Endothelial cell (in vitro differentiated cells): ENCODE data around the gene NATD1. TPM values are rescaled to one million over a fixed set of nuclear protein-coding genes. Genes with fewer than 3 reads are reported as not detected.

Source experiments
- DNase-seq: peaks from one replicate; pipeline ENCODE4 v3.0.0; 2021; ENCODE audit warnings: low spot score
- H3K27ac Mint-ChIP-seq: one replicate; pipeline ENCODE4 v1.8.0; 2021; ENCODE audit warnings: mixed read lengths, inconsistent platforms; ENCODE audit not compliant: unreplicated experiment
- H3K27me3 Mint-ChIP-seq: one replicate; pipeline ENCODE4 v1.8.0; 2021; ENCODE audit warnings: mild to moderate bottlenecking, moderate library complexity, mixed read lengths, inconsistent platforms; ENCODE audit not compliant: unreplicated experiment
- H3K36me3 Mint-ChIP-seq: one replicate; pipeline ENCODE4 v1.8.0; 2021; ENCODE audit warnings: mild to moderate bottlenecking, low read depth, mixed read lengths, inconsistent platforms; ENCODE audit not compliant: unreplicated experiment
- H3K4me1 Mint-ChIP-seq: one replicate; pipeline ENCODE4 v1.8.0; 2021; ENCODE audit warnings: mild to moderate bottlenecking, mixed read lengths, inconsistent platforms; ENCODE audit not compliant: unreplicated experiment
- H3K4me3 Mint-ChIP-seq: one replicate; pipeline ENCODE4 v1.8.0; 2021; ENCODE audit warnings: mild to moderate bottlenecking, mixed read lengths, inconsistent platforms; ENCODE audit not compliant: unreplicated experiment
- H3K9me3 Mint-ChIP-seq: one replicate; pipeline ENCODE4 v1.8.0; 2021; ENCODE audit warnings: mixed read lengths, inconsistent platforms; ENCODE audit not compliant: unreplicated experiment
- total RNA-seq: library from RNA; stranded (reverse); fragmentation: NEBNext Ultra II Directional; extraction: Animal tissue kit (Norgen Biotek cat#: 25700); gene quantifications from one replicate; pipeline ENCODE4 v1.2.1, GENCODE V29; 2021; ENCODE audit not compliant: unreplicated experiment
- TF ChIP-seq, protein P1 (sequence below): fragments of 200-600 bp; sonication (generic); IDR thresholded peaks from one replicate; pipeline ENCODE4 v1.5.0; 2021; ENCODE audit warnings: antibody characterized with exemption; ENCODE audit not compliant: unreplicated experiment

The NATD1 gene
- total RNA-seq, 1 donor from 2014 or later: 30.3 TPM

DNA sequence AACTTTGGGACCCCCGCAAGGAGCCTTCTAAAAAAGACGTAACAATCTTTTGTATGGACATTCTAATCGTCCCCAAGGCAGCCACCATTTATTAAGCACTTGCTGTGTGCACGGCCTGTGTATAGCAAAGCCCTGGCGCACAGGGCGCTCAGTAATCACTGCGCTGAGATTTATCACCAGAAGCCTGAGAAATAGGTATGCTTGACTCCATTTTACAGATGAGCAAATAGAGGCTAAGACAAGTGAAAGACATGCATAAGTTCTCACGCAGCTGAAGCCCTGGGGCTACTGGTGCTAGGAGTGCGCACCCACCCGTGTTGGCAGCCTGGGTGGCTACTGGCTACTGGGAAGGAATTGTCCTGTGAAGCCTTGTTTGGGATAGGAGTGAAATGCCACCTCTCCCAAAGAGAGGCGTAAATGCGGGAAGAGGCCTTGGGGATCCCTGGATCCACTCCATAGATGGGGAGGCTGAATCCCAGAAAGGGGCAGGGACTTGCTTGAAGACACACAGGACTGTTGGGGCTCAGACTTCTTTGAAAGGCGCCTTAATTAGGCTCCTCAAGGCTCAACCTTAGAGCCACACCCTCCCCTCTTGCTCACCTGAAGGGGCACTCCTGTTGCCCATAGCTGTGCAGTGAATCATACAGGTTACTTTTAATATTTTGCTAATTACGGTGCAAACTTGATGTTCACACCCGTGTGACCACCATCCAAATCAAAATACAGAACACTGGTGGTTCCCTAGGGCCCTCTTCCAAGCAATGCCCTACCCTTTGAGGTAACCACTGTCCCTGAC, 634 bp upstream of the NATD1 start:
- no peak for DNase-seq
- Mint-ChIP-seq H3K4me1 (peaks cover 7% of the 10 kb centered on the region), H3K36me3 (peaks cover 6% of the 10 kb centered on the region), H3K27ac (no peak overlapping the region), H3K27me3 (peaks cover 20% of the 10 kb centered on the region), H3K9me3 (no peaks in the 10 kb centered on the region), H3K4me3 (peak overlapping the region; percentile 81)
- TF ChIP-seq, protein P1, sequence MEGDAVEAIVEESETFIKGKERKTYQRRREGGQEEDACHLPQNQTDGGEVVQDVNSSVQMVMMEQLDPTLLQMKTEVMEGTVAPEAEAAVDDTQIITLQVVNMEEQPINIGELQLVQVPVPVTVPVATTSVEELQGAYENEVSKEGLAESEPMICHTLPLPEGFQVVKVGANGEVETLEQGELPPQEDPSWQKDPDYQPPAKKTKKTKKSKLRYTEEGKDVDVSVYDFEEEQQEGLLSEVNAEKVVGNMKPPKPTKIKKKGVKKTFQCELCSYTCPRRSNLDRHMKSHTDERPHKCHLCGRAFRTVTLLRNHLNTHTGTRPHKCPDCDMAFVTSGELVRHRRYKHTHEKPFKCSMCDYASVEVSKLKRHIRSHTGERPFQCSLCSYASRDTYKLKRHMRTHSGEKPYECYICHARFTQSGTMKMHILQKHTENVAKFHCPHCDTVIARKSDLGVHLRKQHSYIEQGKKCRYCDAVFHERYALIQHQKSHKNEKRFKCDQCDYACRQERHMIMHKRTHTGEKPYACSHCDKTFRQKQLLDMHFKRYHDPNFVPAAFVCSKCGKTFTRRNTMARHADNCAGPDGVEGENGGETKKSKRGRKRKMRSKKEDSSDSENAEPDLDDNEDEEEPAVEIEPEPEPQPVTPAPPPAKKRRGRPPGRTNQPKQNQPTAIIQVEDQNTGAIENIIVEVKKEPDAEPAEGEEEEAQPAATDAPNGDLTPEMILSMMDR: no peak

DNA sequence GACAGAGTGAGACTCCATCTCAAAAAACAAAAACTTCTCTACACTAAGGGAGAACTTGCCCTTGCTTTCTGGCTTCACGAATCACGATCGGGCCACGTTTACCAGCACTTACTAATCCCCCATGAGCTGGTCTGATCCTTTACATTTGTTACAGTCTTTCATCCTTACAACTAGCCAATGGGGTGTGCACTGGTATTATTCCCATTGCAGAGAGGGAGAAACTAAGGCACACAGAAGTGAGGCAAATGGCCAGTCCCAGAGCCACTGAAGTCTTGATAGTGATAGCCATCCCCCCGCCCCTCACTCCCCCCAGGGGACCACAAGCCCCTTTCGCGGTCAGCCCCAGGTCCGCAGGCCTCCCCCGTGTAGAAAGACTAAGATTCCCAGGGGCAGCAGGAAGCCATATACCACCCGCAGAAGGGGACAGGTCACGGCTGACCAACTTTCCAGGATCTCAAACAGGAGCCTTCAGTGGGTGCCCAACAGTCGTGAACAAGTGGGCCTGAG, 868 bp downstream of the NATD1 start:
- Mint-ChIP-seq H3K27ac (no peak overlapping the region), H3K4me1 (peaks cover 7% of the 10 kb centered on the region), H3K9me3 (no peaks in the 10 kb centered on the region), H3K4me3 (peak overlapping the region; percentile 88), H3K36me3 (peaks cover 6% of the 10 kb centered on the region), H3K27me3 (peaks cover 21% of the 10 kb centered on the region)
- no peak for DNase-seq
- TF ChIP-seq, protein P1: no peak

DNA sequence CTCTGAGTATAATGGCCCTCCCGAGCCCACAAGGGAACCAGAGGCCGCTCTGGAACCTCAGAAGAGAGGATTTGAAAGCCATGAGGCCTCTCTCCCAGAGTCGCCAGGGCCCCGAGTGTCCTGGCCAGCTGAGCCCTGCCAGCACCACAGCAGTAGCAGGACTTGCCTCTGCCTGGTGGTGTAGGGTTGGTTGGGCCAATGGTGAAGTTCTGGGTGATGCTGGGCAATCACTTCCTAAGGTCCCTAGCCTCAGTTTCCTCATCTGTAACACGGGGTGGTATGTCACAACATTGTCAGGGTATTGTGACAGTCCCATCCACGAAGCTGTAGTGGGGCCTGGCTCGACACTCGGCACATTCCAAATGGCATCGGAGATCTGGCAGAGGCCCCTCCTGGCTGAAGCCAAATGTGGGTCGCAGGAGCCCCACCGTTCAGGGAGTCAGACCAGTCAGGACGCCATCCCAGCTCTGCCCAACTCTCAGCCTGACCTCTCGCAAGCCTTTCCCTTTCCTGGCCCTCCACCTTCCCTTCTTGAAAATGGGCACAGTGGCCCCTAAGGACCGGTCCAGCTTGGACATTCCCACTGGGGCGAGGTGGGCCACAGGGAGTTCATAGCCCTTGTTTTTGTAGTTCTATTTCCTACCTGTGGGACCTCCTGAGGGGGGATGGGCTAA, 1.7 kb downstream of the NATD1 start:
- Mint-ChIP-seq H3K4me3 (no peak overlapping the region), H3K4me1 (peaks cover 7% of the 10 kb centered on the region), H3K27me3 (peaks cover 23% of the 10 kb centered on the region), H3K36me3 (peaks cover 6% of the 10 kb centered on the region), H3K27ac (no peak overlapping the region), H3K9me3 (no peaks in the 10 kb centered on the region)
- TF ChIP-seq, protein P1: no peak
- no peak for DNase-seq

DNA sequence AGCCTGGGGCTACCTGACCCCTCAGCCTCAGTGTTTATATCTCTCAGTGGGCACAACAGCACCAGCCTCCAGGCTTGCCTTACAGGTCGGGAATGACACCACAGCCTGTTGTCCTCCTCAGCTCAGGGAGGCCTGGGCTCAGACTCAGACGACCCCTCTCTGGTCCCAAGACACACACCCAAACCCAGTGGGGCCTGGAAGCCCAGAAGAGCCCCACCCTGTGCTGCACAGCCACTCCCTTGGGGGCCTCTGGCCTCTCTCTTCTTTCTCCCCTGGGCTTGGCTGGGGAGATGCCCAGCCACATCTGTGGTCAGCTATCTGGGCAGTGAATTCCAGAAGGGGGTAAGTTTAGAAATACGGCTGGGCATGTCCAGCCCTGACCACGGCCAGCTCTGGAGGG, 2.4 kb downstream of the NATD1 start:
- H3K36me3 Mint-ChIP-seq: peaks cover 6% of the 10 kb centered on the region
- TF ChIP-seq, protein P1: no peak
- peak overlapping the region; percentile 33 for H3K4me3 Mint-ChIP-seq
- peaks cover 7% of the 10 kb centered on the region for H3K4me1 Mint-ChIP-seq
- H3K9me3 Mint-ChIP-seq: no peaks in the 10 kb centered on the region
- H3K27me3 Mint-ChIP-seq: peaks cover 25% of the 10 kb centered on the region
- no peak overlapping the region for H3K27ac Mint-ChIP-seq
- DNase-seq: no peak
